DND-41 (cell line): ENCODE data around the gene MAPK1.

ENCODE experiments used
- CTCF ChIP-seq: IDR thresholded peaks from 2 replicates; pipeline ENCODE4 v1.5.1; 2012; ENCODE audit warnings: borderline replicate concordance, low read length, moderate library complexity, mild to moderate bottlenecking; ENCODE audit not compliant: poor library complexity, severe bottlenecking; ENCODE audit errors: extremely low read depth
- EZH2 ChIP-seq: IDR thresholded peaks from 3 replicates; pipeline ENCODE4 v1.6.1; 2012; ENCODE audit warnings: borderline replicate concordance, low read depth, mild to moderate bottlenecking, moderate library complexity, low read length, inconsistent platforms; ENCODE audit not compliant: severe bottlenecking

GRCh38 chr22:21815357-21815756 is 52.1 kb downstream of the MAPK1 start:
- no peak for TF ChIP-seq CTCF
- TF ChIP-seq EZH2 = no peak
